Cardiac muscle cell (in vitro differentiated cells and primary cell): ENCODE data around the gene RNGTT. TPM values are rescaled to one million over a fixed set of nuclear protein-coding genes. Genes with fewer than 3 reads are reported as not detected.

ENCODE experiments used
- DNase-seq, 2 donors: peaks; one replicate each; pipeline versions ENCODE4 v3.0.0 to v3.0.0-alpha.2; 2010 to 2017; ENCODE audit warnings: low read depth in 1 of 2, low spot score in 1 of 2
- H3K27ac ChIP-seq: fragments of 200-600 bp; sonication (generic); 2 replicates; pipeline ENCODE4 v1.5.1; 2016
- H3K27me3 ChIP-seq: fragments of 200-600 bp; sonication (generic); 2 replicates; pipeline ENCODE4 v1.6.0; 2016; ENCODE audit warnings: control low read depth
- H3K36me3 ChIP-seq: fragments of 200-600 bp; sonication (generic); 2 replicates; pipeline ENCODE4 v1.5.1; 2016; ENCODE audit warnings: control low read depth
- H3K4me1 ChIP-seq: fragments of 200-600 bp; sonication (generic); 2 replicates; pipeline ENCODE4 v1.8.1; 2017; ENCODE audit warnings: low read depth, mild to moderate bottlenecking, mixed run types
- H3K4me3 ChIP-seq: fragments of 200-600 bp; sonication (generic); 2 replicates; pipeline ENCODE4 v1.5.1; 2016; ENCODE audit warnings: mild to moderate bottlenecking
- H3K9me3 ChIP-seq: fragments of 200-600 bp; sonication (generic); 2 replicates; pipeline ENCODE4 v1.5.1; 2017; ENCODE audit warnings: low read depth, mild to moderate bottlenecking, control low read depth
- polyA plus RNA-seq: library from polyadenylated mRNA; unstranded; fragments of >200 nt; fragmentation: Nextera tagmentation; extraction: Ambion mirVana; gene quantifications from 2 replicates; pipeline ENCODE4 v1.2.1, GENCODE V29; 2016
- total RNA-seq: library from RNA; depleted of rRNA; stranded (reverse); fragments of >200 nt; gene quantifications from 2 replicates; pipeline ENCODE4 v1.2.3, GENCODE V29; 2016
- TF ChIP-seq, protein P1 (sequence below): IDR thresholded peaks from 2 replicates; pipeline ENCODE4 v1.5.1; 2012; ENCODE audit warnings: low read depth, mild to moderate bottlenecking, low read length

Gene RNGTT
- total and polyA plus RNA-seq, 2 experiments from 2014 or later = 10.9 to 12.5 TPM

DNA sequence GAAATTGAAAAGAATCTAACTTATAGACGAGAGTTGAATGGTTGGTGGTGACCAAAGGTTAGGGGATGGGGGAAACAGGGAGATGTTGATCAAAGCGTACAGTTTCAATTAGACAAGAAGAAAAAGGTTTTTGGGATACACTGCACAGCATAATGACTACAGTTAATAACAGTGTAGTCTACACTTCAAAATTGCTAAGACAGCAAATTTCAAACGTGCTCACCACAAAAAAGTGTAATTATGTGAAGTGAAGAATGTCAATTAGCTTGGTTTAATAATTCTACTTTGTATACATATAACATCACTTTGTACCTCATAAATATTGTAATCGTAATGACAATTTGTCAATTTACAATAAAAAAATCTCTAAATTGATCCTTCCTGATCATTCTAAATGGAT is 267.5 kb downstream of the RNGTT start:
- Histone ChIP-seq H3K36me3 (no peaks in the 10 kb centered on the region), H3K27me3 (no peaks in the 10 kb centered on the region), H3K9me3 (no peaks in the 10 kb centered on the region), H3K4me1 (no peaks in the 10 kb centered on the region), H3K27ac (no peak overlapping the region), H3K4me3 (no peak overlapping the region)
- DNase-seq = no peak
- TF ChIP-seq, protein P1, sequence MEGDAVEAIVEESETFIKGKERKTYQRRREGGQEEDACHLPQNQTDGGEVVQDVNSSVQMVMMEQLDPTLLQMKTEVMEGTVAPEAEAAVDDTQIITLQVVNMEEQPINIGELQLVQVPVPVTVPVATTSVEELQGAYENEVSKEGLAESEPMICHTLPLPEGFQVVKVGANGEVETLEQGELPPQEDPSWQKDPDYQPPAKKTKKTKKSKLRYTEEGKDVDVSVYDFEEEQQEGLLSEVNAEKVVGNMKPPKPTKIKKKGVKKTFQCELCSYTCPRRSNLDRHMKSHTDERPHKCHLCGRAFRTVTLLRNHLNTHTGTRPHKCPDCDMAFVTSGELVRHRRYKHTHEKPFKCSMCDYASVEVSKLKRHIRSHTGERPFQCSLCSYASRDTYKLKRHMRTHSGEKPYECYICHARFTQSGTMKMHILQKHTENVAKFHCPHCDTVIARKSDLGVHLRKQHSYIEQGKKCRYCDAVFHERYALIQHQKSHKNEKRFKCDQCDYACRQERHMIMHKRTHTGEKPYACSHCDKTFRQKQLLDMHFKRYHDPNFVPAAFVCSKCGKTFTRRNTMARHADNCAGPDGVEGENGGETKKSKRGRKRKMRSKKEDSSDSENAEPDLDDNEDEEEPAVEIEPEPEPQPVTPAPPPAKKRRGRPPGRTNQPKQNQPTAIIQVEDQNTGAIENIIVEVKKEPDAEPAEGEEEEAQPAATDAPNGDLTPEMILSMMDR = no peak

GRCh38 chr6:88683734-88684133 is 279.7 kb downstream of the RNGTT start:
- Histone ChIP-seq H3K27ac (no peak overlapping the region), H3K27me3 (no peaks in the 10 kb centered on the region), H3K4me1 (no peaks in the 10 kb centered on the region), H3K4me3 (no peak overlapping the region), H3K36me3 (no peaks in the 10 kb centered on the region), H3K9me3 (no peaks in the 10 kb centered on the region)
- DNase-seq = peak in 1 of 2 donors; percentile 11
- TF ChIP-seq, protein P1 = no peak

GRCh38 chr6:88680654-88681053 is 282.8 kb downstream of the RNGTT start:
- Histone ChIP-seq H3K9me3 (no peaks in the 10 kb centered on the region), H3K4me1 (no peaks in the 10 kb centered on the region), H3K27ac (no peak overlapping the region), H3K36me3 (no peaks in the 10 kb centered on the region), H3K4me3 (no peak overlapping the region), H3K27me3 (no peaks in the 10 kb centered on the region)
- DNase-seq = no peak
- TF ChIP-seq, protein P1 = no peak

- no peak overlapping the region for H3K27ac ChIP-seq
- no peaks in the 10 kb centered on the region for H3K27me3 ChIP-seq
- TF ChIP-seq, protein P1 = no peak
- no peaks in the 10 kb centered on the region for H3K36me3 ChIP-seq
- no peaks in the 10 kb centered on the region for H3K4me1 ChIP-seq
- H3K4me3 ChIP-seq = no peak overlapping the region
- no peaks in the 10 kb centered on the region for H3K9me3 ChIP-seq
- no peak for DNase-seq
Observed at GRCh38 chr6:88679841-88680240, 283.6 kb downstream of the RNGTT start.

DNA sequence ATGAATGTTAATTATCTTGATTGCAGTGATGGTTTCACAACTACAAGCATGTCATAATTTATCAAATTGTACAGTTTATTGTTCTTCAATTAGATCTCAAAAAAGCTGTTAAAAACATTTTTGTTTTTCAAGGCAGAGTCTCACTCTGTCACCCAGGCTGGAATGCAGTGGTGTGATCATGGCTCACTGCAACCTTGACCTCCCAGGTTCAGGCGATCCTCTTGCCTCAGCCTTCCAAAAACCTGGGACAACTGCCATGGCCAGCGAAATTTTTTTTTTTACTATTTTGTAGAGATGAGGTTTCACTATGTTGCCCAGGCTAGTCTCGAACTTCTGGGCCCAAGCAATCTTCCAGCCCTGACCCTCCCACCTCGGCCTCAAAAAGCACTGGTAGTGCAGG is 286.1 kb downstream of the RNGTT start:
- H3K36me3 ChIP-seq = no peaks in the 10 kb centered on the region
- no peak overlapping the region for H3K27ac ChIP-seq
- TF ChIP-seq, protein P1 = no peak
- DNase-seq = no peak
- no peak overlapping the region for H3K4me3 ChIP-seq
- no peaks in the 10 kb centered on the region for H3K4me1 ChIP-seq
- H3K27me3 ChIP-seq = no peaks in the 10 kb centered on the region
- no peaks in the 10 kb centered on the region for H3K9me3 ChIP-seq

GRCh38 chr6:88671624-88672023 is 291.8 kb downstream of the RNGTT start:
- H3K27ac ChIP-seq = no peak overlapping the region
- no peaks in the 10 kb centered on the region for H3K36me3 ChIP-seq
- no peak overlapping the region for H3K4me3 ChIP-seq
- no peak for DNase-seq
- H3K9me3 ChIP-seq = no peaks in the 10 kb centered on the region
- no peaks in the 10 kb centered on the region for H3K27me3 ChIP-seq
- TF ChIP-seq, protein P1 = no peak
- H3K4me1 ChIP-seq = no peaks in the 10 kb centered on the region
